EH (cell line): ENCODE measurements around the gene SAG.
"Not testable (repeated sequence)": the region's sequence is repeated elsewhere in the genome, so short reads cannot be mapped to it uniquely, and the experiment has no call there.

ENCODE experiments used
- DNase-seq: peaks from one replicate; pipeline ENCODE4 v3.0.0-alpha.2; 2015; ENCODE audit warnings: low read depth

Gene SAG

GRCh38 chr2:233355916-233356315 is 48.3 kb downstream of the SAG start:
- DNase-seq, result no peak

DNA sequence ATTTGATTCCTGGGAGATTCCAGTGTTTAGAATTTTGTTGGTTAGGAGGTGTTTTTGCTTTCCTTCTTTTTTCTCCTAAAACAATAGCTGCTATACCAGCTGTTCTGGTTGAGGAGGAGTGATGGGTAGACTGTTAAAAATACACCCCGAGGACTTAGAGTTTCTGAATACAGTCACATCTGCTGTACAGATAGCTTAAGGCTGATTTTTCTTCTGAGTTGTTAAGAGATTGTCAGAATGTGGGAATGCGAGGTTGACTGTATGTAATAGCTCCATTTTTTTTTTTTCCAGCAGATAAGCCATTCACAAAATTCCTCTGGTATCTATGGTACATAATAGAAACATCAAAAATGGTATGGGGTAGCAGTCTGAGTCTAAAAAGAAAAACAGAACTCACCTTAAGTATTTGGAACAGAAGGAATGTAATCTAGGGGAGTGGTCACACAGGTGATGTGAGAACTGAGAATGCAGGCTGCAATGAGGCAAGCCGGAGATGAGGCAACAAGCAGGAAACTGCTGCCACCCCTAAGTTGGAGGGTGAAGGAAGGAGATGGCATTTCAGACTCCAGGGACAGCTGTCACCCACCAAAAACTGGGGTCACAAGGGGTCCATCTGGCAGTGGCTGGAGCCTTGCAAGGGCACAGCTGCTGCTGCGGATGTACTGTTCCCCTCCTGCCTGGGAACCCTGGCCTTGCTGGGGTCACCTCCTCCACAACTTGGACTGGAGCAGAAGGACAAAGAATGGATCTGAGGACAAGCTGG is 49.1 kb downstream of the SAG start:
- no peak for DNase-seq

- DNase-seq, result no peak
These were observed 50.7 kb downstream of the SAG start for GRCh38 chr2:233358335-233358734.

DNA sequence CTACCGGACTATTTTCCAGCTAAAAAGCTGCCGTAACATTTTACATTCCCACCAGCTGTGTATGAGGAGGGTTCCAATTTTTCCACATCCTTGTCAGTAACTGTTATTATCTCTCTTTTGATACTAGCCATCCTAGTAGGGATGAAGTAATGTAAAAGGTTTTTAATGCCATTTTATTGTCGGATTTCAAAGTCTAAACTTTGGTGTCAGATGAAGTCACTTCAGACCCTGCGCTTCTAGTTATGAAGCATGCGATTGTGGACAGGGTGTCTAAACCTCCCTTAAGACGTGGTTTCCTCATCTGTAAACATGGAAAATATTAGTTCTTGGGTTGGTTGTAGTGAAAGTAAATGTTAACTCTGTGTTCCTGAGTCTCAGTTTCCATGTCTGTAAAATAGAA is 51.3 kb downstream of the SAG start:
- DNase-seq, result no peak

DNA sequence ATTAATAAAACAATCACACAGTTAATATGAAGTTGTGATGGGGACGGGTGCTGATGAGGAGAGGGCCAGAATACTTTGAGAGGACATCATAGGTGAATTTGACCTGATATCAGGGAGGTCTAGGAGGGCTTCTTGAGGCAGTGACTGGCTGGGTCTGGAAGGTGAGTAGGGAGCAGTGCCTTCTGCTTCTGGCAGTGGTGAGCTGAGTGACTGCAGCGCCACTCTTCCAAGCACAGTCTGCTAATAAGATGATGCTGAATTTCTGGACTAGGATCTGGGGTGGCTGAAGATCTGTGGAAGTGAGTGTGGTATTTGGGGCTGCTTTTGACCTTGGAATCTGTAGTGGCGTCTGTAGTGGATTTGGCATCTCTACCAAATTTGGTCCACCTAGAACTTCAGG is 52.2 kb downstream of the SAG start:
- DNase-seq, result no peak

DNA sequence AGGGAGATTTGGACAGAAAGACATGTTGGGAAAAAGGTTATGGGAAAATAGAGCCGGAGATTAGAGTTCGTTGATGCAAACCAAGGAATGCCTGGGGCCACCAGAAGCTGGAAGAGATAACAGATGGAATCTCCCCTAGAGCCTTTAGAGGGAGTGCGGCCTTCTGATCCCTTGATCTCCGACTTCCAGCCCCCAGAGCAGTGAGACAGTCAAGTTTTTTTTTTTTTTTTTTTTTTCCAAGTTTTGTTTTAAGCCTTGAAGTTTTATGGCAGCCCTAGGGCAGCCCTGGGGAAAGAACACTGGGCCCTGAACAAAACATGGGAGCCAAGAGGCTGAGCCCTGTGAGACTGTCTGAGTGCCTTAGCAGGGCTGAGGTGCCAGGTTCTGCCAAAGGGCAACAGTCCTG is 53.2 kb downstream of the SAG start:
- DNase-seq, result no peak

DNA sequence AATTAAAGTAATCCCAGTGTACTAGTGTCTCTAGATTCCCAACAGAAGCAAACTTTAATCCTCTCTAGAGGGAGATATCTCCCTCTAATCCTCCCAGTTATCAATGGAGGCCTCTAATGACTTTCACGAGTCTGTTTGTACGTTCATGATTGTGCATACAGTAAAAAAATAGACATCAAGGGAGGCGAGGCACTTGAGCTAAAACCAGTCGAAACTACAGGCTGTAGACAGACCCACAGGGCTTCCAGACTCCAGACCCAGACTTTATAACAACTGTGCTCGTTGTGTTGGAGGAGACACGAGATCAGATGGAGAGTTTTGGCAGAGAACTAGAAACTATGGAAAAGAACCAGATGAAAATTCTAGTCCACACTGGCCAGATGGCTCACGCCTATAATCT is 53.7 kb downstream of the SAG start:
- DNase-seq, result no peak

DNA sequence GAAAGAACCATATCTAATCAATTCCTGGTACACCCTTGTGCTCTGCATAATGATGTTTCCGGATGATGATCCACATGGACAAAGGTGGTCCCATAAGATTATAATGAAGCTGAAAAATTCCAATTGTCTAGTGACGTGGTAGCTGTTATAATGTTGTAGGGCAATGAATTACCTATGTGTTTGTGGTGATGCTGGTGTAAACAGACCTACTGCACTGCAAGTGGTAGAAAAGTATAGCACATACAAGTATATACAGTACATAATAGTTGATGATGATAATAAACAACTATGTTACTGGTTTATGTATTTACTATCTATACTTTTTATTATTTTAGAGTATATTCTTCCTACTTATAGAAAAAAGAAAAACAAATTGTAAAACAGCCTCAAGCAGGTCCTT is 55.1 kb downstream of the SAG start:
- no peak for DNase-seq

GRCh38 chr2:233363744-233364235 is 56.2 kb downstream of the SAG start:
- no peak for DNase-seq

GRCh38 chr2:233365861-233366520 is 58.4 kb downstream of the SAG start:
- no peak for DNase-seq

GRCh38 chr2:233367586-233367985 is 60.0 kb downstream of the SAG start:
- DNase-seq, result no peak

DNA sequence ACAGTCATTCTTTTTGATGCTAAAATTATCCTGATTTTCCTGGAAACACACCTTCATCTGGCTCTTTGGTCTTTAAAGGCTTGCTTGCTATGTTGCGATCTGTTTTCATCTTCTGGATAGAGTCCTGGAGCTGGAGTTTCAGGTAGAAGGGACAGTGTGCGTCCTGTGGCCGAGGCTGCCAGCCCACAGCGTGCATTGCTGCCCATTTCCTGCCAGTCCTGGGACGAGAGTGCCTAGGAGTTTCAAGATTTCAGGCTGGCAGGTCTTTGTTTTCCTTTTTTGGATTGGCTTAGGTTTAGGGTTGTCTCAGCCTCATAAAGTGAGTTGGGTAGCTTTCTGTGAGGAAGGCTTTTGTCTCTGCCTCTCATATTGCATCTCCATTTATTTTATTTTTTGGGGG is 61.1 kb downstream of the SAG start:
- no peak for DNase-seq

- DNase-seq, result no peak
These were observed 61.8 kb downstream of the SAG start for GRCh38 chr2:233369462-233369861.

GRCh38 chr2:233369897-233370685 is 62.5 kb downstream of the SAG start:
- no peak for DNase-seq

DNA sequence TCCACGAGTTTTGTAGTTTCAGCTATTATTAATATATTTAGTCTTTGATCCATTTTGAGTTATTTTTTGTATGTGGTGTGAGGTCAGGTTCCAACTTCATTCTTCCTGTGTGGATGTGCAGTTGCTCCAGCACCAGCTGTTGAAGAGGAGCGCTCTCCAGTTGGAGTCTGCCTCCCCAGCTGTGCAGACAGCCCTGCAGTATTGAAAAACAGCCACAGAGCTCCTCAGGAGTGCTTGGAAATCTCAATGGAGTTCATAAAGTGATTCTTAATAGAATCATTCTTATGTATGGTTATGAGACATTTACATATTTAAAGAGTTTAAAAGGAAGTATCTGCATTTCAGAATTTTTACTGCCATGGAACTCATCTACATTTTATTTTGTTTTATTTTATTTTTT is 64.0 kb downstream of the SAG start:
- DNase-seq, result no peak

- DNase-seq, result no peak
These were observed 65.2 kb downstream of the SAG start for GRCh38 chr2:233372855-233373254.

- DNase-seq, result no peak
These were observed 65.7 kb downstream of the SAG start for GRCh38 chr2:233373316-233373715.

DNA sequence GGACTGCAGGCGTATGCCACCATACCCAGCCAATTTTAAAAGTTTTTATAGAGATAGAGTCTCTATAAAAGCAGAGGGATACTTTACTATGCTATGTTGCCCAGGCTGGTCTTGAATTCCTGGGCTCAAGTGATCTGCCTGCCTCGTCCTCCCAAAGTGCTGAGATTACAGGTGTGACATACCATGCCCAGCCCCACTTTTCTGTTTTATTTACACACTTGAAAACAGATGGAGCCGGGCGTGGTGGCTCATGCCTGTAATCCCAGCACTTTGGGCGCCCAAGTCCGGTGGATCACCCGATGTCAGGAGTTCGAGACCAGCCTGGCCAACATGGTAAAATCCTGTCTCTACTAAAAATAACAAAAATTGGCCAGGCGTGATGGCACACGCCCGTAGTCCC is 67.2 kb downstream of the SAG start:
- not testable (repeated sequence) for DNase-seq

DNA sequence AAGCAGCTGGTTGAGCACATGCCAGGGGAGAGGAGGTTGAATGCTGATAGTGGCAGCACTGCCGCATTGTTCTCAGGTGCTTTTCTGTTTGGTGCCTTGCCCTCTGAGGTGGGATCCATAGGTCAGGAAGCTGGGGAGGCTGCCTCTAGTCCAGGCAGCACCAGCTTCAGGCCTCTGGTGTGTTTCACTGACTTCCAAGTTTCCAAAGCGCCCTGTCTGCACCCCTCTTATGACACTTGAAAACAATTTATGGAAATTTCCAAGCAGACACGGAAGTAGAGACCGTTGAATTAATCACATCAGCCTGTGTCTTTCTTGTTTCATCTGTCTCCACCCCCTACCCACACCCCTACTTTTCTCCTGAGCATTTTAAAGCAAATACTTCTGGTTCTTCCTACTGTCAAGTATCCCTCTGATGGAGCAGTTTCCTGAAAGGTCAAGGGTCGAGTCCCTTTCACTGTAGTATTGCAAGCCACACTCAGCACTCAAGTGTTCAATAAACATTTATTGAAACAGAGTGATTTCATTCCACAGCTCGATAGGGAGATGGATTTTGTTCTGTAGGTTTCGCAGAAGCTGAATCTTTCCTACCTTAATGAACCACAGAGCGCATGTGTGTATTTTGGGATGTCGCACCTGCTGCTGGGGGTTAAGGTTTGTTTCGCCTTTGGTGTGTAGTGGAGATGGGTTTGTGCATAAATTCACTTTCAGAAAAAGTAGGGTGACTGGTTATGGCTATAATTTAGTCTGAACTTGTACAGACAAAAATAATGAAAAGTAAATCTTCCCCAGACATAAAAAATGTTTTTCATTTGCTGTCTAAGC is 68.1 kb downstream of the SAG start:
- no peak for DNase-seq

DNA sequence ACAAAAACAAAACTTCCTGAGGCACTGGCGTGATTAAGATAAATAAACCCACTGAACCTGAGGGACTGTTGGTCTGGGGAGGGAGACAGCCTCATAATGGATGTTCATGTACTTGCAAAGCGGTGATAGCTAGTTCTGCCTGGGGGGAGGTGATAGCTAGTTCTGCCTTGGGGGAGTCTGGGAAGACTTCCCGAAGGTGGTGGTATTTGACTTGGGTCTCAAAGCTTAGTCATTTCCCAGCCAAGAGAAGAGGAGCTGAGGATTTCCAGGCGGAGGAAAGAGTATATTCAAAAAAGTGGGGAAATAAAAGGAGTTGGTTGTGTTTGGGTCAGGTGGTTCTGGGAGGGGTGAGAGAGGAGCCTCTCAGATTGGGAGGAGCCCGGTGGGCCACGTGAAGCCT is 71.4 kb downstream of the SAG start:
- no peak for DNase-seq

DNA sequence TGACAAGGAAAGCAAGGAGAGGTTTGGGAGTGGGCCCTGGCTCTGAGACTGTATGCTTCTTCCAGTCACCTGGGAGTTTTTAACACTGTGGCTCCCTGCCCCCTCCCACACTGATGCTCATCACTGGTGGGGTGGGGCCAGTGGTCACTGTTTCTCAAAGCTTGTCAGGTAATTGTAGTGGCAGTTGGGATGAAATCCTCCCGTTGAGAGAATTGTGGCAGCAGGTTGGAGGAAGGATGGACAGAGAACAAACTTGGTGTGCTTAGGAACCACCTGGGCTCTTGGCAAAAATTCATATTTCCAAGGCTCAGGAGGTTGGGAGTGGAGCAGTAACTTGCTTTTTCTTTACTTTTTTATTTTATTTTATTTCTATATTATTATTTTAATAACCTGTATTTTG is 71.8 kb downstream of the SAG start:
- no peak for DNase-seq
